HepG2 (cell line): ENCODE results near the gene LRIG1.

Experiments used
- CC2D1A ChIP-seq: sonication (generic); formaldehyde crosslinking; IDR thresholded peaks from 2 replicates; pipeline ENCODE4 v1.8.1; 2023; ENCODE audit warnings: mild to moderate bottlenecking, missing genetic modification reagents
- ELF4 ChIP-seq: sonication (generic); formaldehyde crosslinking; IDR thresholded peaks from 2 replicates; pipeline ENCODE4 v1.5.0; 2020; ENCODE audit warnings: missing genetic modification reagents, mild to moderate bottlenecking, moderate library complexity, borderline replicate concordance
- FOXJ3 ChIP-seq: sonication (generic); formaldehyde crosslinking; IDR thresholded peaks from 2 replicates; pipeline ENCODE4 v1.4.0; 2020; ENCODE audit warnings: missing genetic modification reagents, mild to moderate bottlenecking, borderline replicate concordance
- PHB2 ChIP-seq: fragments of 450-650 bp; IDR thresholded peaks from 2 replicates; pipeline ENCODE4 v1.6.1; 2018; ENCODE audit not compliant: partially characterized antibody
- ZFX ChIP-seq: sonication (generic); formaldehyde crosslinking; IDR thresholded peaks from 2 replicates; pipeline ENCODE4 v1.4.0; 2020; ENCODE audit warnings: mild to moderate bottlenecking, low read depth, missing genetic modification reagents, moderate library complexity

DNA sequence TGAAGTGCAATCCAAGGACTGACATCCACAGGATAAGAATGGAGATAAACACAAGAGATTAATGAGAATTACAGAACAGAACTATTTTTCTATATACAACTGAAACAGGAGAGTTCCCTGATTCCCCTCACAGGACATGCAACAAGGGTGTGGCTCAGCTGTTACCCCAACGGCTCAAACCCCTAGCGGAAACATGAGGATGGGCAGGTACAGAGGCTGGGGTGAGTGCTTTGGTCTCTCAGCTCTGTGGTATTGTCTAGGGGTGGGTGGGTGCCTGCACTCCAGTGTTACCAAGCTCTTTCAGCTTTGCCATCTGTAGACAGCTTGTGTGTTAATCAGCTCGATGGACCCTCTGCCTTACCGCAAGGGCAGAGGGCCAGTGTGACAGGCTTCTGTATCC, 17.8 kb upstream of the LRIG1 start:
- TF ChIP-seq ELF4, result no peak
- no peak for TF ChIP-seq ZFX (CRISPR knock-in tag)
- TF ChIP-seq PHB2, result no peak
- TF ChIP-seq FOXJ3, result no peak
- TF ChIP-seq CC2D1A, result no peak
